ENCODE measurements around the gene BCAT1.

DNA sequence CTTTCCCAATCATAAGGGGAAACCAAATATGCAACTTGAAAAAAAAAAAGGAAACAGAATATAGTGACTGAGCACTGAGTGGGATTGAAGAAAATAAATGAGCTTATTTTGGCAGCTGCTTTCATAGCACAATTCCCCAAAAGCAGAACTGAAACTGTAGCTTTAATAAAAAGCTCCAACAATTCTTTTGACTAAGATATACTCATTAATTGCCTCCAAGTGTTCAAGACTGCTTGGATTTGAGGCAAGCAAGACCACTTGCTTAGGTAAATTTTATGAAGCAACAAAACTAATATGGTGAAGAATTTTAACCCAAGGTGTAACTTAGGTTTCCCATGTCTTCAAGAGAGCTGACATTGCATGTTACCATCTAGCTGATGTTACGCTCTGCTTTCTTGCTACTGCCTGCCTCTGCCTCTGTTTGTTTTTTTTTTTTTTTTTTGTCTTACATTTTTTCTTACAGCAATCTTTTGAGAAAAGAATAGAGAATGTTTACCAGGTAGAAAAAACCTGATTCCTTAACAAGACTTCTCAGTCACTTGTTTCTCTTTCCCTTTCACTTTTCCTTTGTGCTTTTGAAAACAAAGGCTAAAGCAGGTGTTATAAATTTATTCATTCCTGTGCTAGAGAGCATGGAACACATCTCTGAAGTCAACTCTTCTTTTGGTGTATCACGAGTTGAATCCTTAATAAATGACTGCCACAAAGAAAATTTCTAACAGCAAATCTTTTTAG is 134.4 kb downstream of the BCAT1 start:
- TF ChIP-seq, protein P1, sequence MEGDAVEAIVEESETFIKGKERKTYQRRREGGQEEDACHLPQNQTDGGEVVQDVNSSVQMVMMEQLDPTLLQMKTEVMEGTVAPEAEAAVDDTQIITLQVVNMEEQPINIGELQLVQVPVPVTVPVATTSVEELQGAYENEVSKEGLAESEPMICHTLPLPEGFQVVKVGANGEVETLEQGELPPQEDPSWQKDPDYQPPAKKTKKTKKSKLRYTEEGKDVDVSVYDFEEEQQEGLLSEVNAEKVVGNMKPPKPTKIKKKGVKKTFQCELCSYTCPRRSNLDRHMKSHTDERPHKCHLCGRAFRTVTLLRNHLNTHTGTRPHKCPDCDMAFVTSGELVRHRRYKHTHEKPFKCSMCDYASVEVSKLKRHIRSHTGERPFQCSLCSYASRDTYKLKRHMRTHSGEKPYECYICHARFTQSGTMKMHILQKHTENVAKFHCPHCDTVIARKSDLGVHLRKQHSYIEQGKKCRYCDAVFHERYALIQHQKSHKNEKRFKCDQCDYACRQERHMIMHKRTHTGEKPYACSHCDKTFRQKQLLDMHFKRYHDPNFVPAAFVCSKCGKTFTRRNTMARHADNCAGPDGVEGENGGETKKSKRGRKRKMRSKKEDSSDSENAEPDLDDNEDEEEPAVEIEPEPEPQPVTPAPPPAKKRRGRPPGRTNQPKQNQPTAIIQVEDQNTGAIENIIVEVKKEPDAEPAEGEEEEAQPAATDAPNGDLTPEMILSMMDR (IDR thresholded peaks at IDR 0.05), result no peak
- no peak for TF ChIP-seq EZH2 (IDR thresholded peaks at IDR 0.05; ENCODE audit: borderline replicate concordance, insufficient read depth, low read depth, low read length, poor library complexity, severe bottlenecking)

Data from B cell (primary cell).